Tibial nerve (tissue), 4 donors: Measurements from ENCODE around the gene FYTTD1. TPM values are rescaled to one million over a fixed set of nuclear protein-coding genes. Genes with fewer than 3 reads are reported as not detected.

Source experiments
- DNase-seq, 2 donors: peaks; one replicate each; pipeline ENCODE4 v3.0.0-alpha.2; 2019; ENCODE audit warnings: low spot score in 2 of 2
- H3K27ac ChIP-seq, 4 donors: fragments of 200-600 bp; sonication (generic) in 3 of 4; one replicate each; pipeline ENCODE4 v1.5.1; 2017 to 2019; ENCODE audit warnings: mild to moderate bottlenecking in 1 of 4
- H3K27me3 ChIP-seq, 2 donors: fragments of 200-600 bp; sonication (generic) in 1 of 2; one replicate each; pipeline versions ENCODE4 v1.5.1 to v1.6.0; 2017 to 2019
- H3K36me3 ChIP-seq, 3 donors: fragments of 200-600 bp; sonication (generic); one replicate each; pipeline ENCODE4 v1.5.1; 2018 to 2019
- H3K4me1 ChIP-seq, 4 donors: fragments of 200-600 bp; sonication (generic) in 3 of 4; one replicate each; pipeline ENCODE4 v1.5.1; 2017 to 2019
- H3K4me3 ChIP-seq, 4 donors: fragments of 200-600 bp; sonication (generic) in 3 of 4; one replicate each; pipeline ENCODE4 v1.5.1; 2017 to 2019; ENCODE audit warnings: mild to moderate bottlenecking in 1 of 4, moderate library complexity in 1 of 4
- H3K9me3 ChIP-seq, 4 donors: fragments of 200-600 bp; sonication (generic) in 3 of 4; one replicate each; pipeline ENCODE4 v1.5.1; 2017 to 2019
- CTCF ChIP-seq, 5 experiments: fragments of 200-600 bp in 3 of 5; fragments of 450-650 bp in 2 of 5; sonication (generic) in 3 of 5; IDR thresholded peaks; one replicate each; pipeline ENCODE4 v1.5.1; 2016 to 2019; ENCODE audit warnings: antibody characterized with exemption in 5 of 5, mild to moderate bottlenecking in 3 of 5, moderate library complexity in 2 of 5
- EP300 ChIP-seq, 2 donors: sonication (generic); formaldehyde crosslinking; IDR thresholded peaks; one replicate each; pipeline ENCODE4 v1.6.1; 2017; ENCODE audit warnings: antibody characterized with exemption in 2 of 2, mild to moderate bottlenecking in 1 of 2
- POLR2A ChIP-seq, 2 donors: fragments of 450-650 bp; IDR thresholded peaks; one replicate each; pipeline ENCODE4 v1.6.1; 2017; ENCODE audit warnings: antibody characterized with exemption in 2 of 2, mild to moderate bottlenecking in 2 of 2, moderate library complexity in 2 of 2
- WGBS, 2 donors: methylation state at CpG; one replicate each; pipeline ENCODE4 v1.1.5; 2018; 5-methylcytosine and 5-hydroxymethylcytosine counted together
- total RNA-seq, 4 donors: library from RNA; depleted of rRNA; stranded (reverse); fragments of >200 nt; gene quantifications; one replicate each; pipeline ENCODE4 v1.1.0, GENCODE V29; 2016

FYTTD1 gene
- total RNA-seq, 4 donors from 2014 or later: 27.2 to 48.6 (median 41.2) TPM

DNA sequence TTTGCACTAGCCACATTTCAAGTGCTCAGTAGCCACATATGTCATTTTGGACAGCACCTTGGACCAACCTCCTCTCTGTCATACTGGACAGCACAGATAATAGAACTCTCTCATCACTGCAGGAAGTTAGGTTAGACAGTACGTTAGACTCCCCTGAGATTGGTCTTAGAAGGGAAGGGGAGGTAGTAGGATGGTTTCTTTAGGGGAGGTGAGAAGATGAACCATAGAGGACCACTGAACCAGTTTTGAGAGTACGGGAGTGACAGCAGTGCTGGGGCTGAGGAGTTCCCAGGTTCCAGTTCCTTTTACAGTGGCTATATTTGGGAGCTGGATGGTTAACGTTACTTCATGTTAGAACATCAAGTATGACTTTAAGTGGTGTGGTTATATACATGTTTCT is 49.2 kb downstream of the FYTTD1 start:
- H3K4me1 ChIP-seq: peaks cover 0 to 59% (median 25%) of the 10 kb centered on the region in 4 donors
- 43 to 48% methylated on average over 3 of the region's 3 CpGs for WGBS, 2 donors
- no peaks in the 10 kb centered on the region for H3K36me3 ChIP-seq
- H3K9me3 ChIP-seq: no peaks in the 10 kb centered on the region
- no peak overlapping the region for H3K27ac ChIP-seq
- TF ChIP-seq CTCF (IDR thresholded peaks at IDR 0.05) (no peak), EP300 (IDR thresholded peaks at IDR 0.05) (no peak), POLR2A (IDR thresholded peaks at IDR 0.05) (no peak)
- DNase-seq: no peak
- H3K4me3 ChIP-seq: no peak overlapping the region
- H3K27me3 ChIP-seq: no peaks in the 10 kb centered on the region

- no peaks in the 10 kb centered on the region for H3K9me3 ChIP-seq
- H3K27me3 ChIP-seq: no peaks in the 10 kb centered on the region
- peaks cover 0 to 50% (median 16%) of the 10 kb centered on the region in 4 donors for H3K4me1 ChIP-seq
- no peak for TF ChIP-seq CTCF (IDR thresholded peaks at IDR 0.05)
- no peak for DNase-seq
- H3K27ac ChIP-seq: no peak overlapping the region
- H3K36me3 ChIP-seq: no peaks in the 10 kb centered on the region
- no peak overlapping the region for H3K4me3 ChIP-seq
- WGBS, 2 donors: 76 to 79% methylated on average over 3 of the region's 3 CpGs
Observed at GRCh38 chr3:197800379-197800778, 50.7 kb downstream of the FYTTD1 start.

- no peak overlapping the region for H3K4me3 ChIP-seq
- no peaks in the 10 kb centered on the region for H3K9me3 ChIP-seq
- 52 to 68% methylated on average over 8 of the region's 8 CpGs for WGBS, 2 donors
- no peaks in the 10 kb centered on the region for H3K27me3 ChIP-seq
- peak in 1 of 2 donors; percentile 27 for DNase-seq
- no peaks in the 10 kb centered on the region for H3K36me3 ChIP-seq
- peak in 1 of 5 experiments; percentile 24 for TF ChIP-seq CTCF (IDR thresholded peaks at IDR 0.05)
- TF ChIP-seq POLR2A (IDR thresholded peaks at IDR 0.05): no peak
- no peak for TF ChIP-seq EP300 (IDR thresholded peaks at IDR 0.05)
- H3K27ac ChIP-seq: peak overlapping the region in 1 of 4 donors; percentile 45
- peaks cover 0 to 61% (median 16%) of the 10 kb centered on the region in 4 donors for H3K4me1 ChIP-seq
Observed at GRCh38 chr3:197801891-197802778, 52.5 kb downstream of the FYTTD1 start.

- Histone ChIP-seq H3K4me3 (no peak overlapping the region), H3K27ac (peak overlapping the region in 1 of 4 donors; percentile 1), H3K9me3 (no peaks in the 10 kb centered on the region), H3K4me1 (peaks cover 0 to 61% (median 16%) of the 10 kb centered on the region in 4 donors), H3K27me3 (no peaks in the 10 kb centered on the region), H3K36me3 (no peaks in the 10 kb centered on the region)
- DNase-seq: no peak
- TF ChIP-seq EP300 (IDR thresholded peaks at IDR 0.05) (no peak), CTCF (IDR thresholded peaks at IDR 0.05) (no peak), POLR2A (IDR thresholded peaks at IDR 0.05) (no peak)
- WGBS, 2 donors: 93 to 94% methylated on average over 3 of the region's 3 CpGs
Observed at GRCh38 chr3:197802779-197803459, 53.2 kb downstream of the FYTTD1 start.

DNA sequence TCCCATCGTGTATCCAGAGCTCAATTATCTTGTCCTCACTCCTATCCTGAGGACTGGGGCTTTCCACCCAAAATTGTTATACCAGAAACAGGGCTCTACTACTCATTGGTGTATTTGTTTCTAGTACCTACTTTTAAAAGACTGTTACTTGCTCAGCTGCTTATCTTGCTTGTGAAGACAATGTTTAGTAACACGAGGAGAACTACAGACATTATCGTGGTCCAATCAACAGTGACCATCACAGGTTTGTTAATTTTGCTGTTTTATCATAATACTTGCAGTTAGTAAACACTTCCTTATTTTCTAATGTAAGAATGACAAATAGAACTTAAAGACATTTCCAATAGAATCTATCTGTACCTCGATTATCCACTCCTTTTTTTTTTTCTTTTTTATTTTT is 54.8 kb downstream of the FYTTD1 start:
- H3K36me3 ChIP-seq: no peaks in the 10 kb centered on the region
- 82 to 88% methylated on average over 4 of the region's 4 CpGs for WGBS, 2 donors
- TF ChIP-seq CTCF (IDR thresholded peaks at IDR 0.05): no peak
- no peak for TF ChIP-seq EP300 (IDR thresholded peaks at IDR 0.05)
- TF ChIP-seq POLR2A (IDR thresholded peaks at IDR 0.05): no peak
- H3K4me3 ChIP-seq: no peak overlapping the region
- no peaks in the 10 kb centered on the region for H3K27me3 ChIP-seq
- H3K27ac ChIP-seq: peak overlapping the region in 1 of 4 donors; percentile 13
- DNase-seq: no peak
- peaks cover 0 to 61% (median 13%) of the 10 kb centered on the region in 4 donors for H3K4me1 ChIP-seq
- H3K9me3 ChIP-seq: no peaks in the 10 kb centered on the region
